NCI-H146 treated with DMSO at 0.1 percent for 48 hours (cell line): ENCODE data around the gene BRD2.

Source experiments
- DNase-seq: peaks from one replicate; lab custom pipeline; 2025; ENCODE audit not compliant: unreplicated experiment; lab: John Stamatoyannopoulos, UW

The BRD2 gene

DNA sequence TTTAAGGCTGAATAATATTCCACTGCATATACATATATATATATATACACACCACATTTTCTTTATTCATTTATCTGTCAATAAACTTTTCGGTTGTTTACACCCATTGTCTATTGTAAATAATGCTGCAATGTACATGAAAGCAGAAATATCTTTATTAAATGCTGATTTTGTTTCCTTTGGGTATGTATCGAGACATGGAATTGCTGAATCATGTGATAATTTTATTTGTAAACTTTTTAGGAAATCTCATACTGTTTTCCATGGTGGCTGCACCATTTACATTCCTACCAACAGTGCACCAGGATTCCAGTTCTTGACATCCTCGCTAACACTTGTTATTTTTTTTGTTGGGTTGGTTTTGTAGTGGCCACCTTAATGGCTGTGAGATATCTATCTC lies 55.1 kb downstream of the BRD2 start:
- DNase-seq: no peak

DNA sequence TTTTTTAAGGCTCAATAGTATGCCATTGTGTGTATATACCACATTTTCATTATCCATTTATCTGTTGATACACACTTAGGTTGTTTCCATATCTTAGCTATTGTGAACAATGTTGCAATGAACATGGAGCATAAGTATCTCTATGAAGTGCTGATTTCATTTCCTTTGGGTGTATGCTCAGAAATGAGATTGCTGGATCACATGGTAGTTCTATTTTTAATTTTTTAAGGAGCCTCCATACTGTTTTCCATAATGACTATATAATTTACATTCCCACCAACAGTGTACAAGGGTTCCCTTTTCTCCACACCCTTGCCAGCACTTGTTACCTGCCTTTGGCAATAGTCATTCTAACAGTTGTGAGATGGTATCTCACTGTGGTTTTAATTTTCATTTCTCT lies 56.1 kb downstream of the BRD2 start:
- no peak for DNase-seq

DNA sequence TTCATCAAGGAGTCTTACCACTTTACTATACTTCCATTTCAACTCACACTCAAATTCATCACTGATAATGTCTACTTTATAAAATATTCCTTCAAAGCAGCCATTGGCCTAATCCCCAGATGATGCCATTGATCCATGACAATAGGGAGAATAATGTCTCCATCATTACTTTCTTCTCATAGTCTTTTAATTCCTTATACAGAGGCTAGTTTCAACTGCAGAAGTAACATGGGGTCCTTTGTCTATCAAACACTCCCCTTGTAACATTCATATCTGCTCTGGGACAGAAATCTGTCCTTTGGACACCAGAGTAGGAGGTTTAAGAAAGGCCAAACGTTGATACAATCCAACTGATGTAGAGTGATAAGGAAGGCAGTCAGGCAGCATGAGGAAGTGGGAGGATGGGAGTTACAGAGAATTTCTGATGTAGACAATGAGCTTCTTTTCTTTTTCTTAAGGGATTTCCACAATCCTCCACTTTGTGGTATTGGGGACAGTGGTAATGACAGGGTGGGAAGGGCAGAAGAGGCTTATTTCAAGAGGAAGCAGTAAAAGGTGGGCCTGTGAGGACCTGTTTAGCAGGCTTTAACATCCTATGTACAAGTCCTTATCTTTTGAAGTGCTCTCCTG lies 59.9 kb downstream of the BRD2 start:
- no peak for DNase-seq

DNA sequence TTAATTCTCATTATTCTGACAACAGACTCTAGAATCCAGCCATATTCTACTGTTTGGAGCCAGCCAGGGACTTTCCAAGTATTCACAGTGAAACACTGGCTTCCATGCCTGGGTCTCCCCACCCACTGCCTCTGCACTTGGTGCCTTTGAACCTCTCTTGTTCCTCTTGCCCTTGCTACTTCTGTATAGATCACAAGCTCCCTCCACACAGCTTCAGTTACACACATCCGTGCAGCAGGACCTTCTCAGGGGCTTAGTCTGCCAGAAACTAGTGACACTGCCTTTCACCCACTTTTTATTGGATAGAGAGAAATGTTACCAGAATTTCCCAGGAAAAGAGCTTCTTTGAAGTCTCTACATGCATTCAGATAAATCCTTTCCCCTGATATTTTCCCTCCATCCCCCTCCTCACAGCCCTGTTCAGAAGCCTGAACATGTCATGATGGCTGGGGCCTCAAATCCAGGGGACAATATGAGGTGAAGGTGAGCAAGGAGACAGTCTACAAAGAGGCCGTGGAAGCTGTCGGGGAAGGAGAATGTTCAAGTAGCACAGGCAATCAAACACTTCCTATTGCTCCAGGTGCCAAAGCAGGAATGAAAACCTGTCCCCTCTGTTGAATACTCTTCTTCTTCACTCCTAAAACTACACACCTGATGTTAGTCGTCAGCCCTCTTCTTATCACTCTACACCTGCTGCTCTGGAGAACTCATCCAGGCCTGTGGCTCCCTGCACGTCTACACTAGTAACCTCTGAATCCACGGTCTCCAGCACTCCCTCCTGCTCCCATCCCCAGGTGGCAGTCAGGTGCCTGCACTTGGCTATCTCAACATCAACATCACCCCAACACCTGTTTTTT lies 61.2 kb downstream of the BRD2 start:
- no peak for DNase-seq

DNA sequence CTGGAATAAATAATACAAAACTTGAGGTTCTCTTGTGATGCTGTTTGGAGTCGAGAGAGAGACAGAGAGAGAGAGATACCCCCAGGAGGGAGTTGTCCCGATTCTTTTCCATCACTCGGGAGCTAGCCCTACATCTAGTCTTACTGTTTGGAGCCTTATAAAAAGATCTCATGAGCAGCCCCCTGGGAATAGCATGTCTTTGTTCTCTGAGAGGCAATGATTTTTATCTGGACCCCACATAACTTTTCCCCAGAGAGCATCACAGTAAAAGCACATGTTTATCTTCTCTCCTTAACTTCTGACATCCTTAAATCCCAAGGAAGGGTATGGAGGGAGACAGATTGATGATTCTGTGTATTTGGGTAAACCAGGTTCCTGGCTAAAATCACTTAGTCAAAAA lies 61.9 kb downstream of the BRD2 start:
- no peak for DNase-seq
